HepG2 (cell line): ENCODE data around the gene PIGZ. TPM values are rescaled to one million over a fixed set of nuclear protein-coding genes. Genes with fewer than 3 reads are reported as not detected.

Experiments used
- DMAP1 ChIP-seq: IDR thresholded peaks from 2 replicates; pipeline ENCODE4 v1.6.1; 2016
- FLYWCH1 ChIP-seq: sonication (generic); formaldehyde crosslinking; IDR thresholded peaks from 2 replicates; pipeline ENCODE4 v1.8.1; 2023; ENCODE audit warnings: mild to moderate bottlenecking, missing genetic modification reagents
- HINFP ChIP-seq: sonication (generic); formaldehyde crosslinking; IDR thresholded peaks from 2 replicates; pipeline ENCODE4 v1.4.0; 2020; ENCODE audit warnings: low read depth, mild to moderate bottlenecking, missing genetic modification reagents
- HNRNPLL ChIP-seq: fragments of 200-400 bp; formaldehyde crosslinking; IDR thresholded peaks from 2 replicates; pipeline ENCODE4 v1.6.1; 2017; ENCODE audit warnings: mild to moderate bottlenecking, low read depth, low read length; ENCODE audit not compliant: poor library complexity, severe bottlenecking
- IRX3 ChIP-seq: sonication (generic); formaldehyde crosslinking; IDR thresholded peaks from 2 replicates; pipeline ENCODE4 v1.8.1; 2023; ENCODE audit warnings: mild to moderate bottlenecking, low read depth, missing genetic modification reagents, borderline replicate concordance
- MIXL1 ChIP-seq: IDR thresholded peaks from 2 replicates; pipeline ENCODE4 v1.6.1; 2016
- NCOA2 ChIP-seq: sonication (generic); formaldehyde crosslinking; IDR thresholded peaks from 2 replicates; pipeline ENCODE4 v1.8.0; 2022; ENCODE audit warnings: inconsistent platforms
- ZEB1 ChIP-seq: IDR thresholded peaks from 2 replicates; pipeline ENCODE4 v1.6.1; 2012; ENCODE audit warnings: mild to moderate bottlenecking, low read depth, inconsistent platforms; ENCODE audit not compliant: insufficient replicate concordance
- ZNF142 ChIP-seq: sonication (generic); formaldehyde crosslinking; IDR thresholded peaks from 2 replicates; pipeline ENCODE4 v1.4.0; 2020; ENCODE audit warnings: missing genetic modification reagents
- ZNF224 ChIP-seq: sonication (generic); formaldehyde crosslinking; IDR thresholded peaks from 2 replicates; pipeline ENCODE4 v1.5.0; 2020; ENCODE audit warnings: mild to moderate bottlenecking, missing genetic modification reagents
- ZNF230 ChIP-seq: sonication (generic); formaldehyde crosslinking; IDR thresholded peaks from 2 replicates; pipeline ENCODE4 v1.4.0; 2020; ENCODE audit warnings: mild to moderate bottlenecking, missing genetic modification reagents
- ZNF746 ChIP-seq: sonication (generic); formaldehyde crosslinking; IDR thresholded peaks from 2 replicates; pipeline ENCODE4 v1.8.0; 2022; ENCODE audit warnings: mild to moderate bottlenecking, missing genetic modification reagents
- ZNF761 ChIP-seq: sonication (generic); formaldehyde crosslinking; conservative IDR thresholded peaks from 2 replicates; pipeline ENCODE4 v1.4.0; 2020; ENCODE audit warnings: mild to moderate bottlenecking, missing genetic modification reagents
- ZNF788 ChIP-seq: sonication (generic); formaldehyde crosslinking; IDR thresholded peaks from 2 replicates; pipeline ENCODE4 v1.5.0; 2020; ENCODE audit warnings: mild to moderate bottlenecking, missing genetic modification reagents, borderline replicate concordance
- ZSCAN22 ChIP-seq: sonication (generic); formaldehyde crosslinking; IDR thresholded peaks from 2 replicates; pipeline ENCODE4 v1.4.0; 2020; ENCODE audit warnings: mild to moderate bottlenecking, missing genetic modification reagents
- polyA plus RNA-seq, 8 experiments: library from polyadenylated mRNA; depleted of rRNA in 3 of 8; stranded (reverse) in 7 of 8; unstranded in 1 of 8; fragments of >200 nt; fragmentation: Illumina TruSeq in 4 of 8; extraction: Trizol in 4 of 8; gene quantifications; 2 replicates each; pipeline versions ENCODE4 v1.2.1 to v1.2.3, GENCODE V29; 2011 to 2016; ENCODE audit warnings: low read depth in 4 of 8, missing spikeins in 1 of 8, mixed read lengths in 1 of 8; ENCODE audit not compliant: insufficient read depth in 1 of 8
- total RNA-seq, 5 experiments: library from RNA; depleted of rRNA; stranded (reverse); fragments of >200 nt; fragmentation: Illumina TruSeq; extraction: Trizol; gene quantifications; 2 replicates each; pipeline ENCODE4 v1.2.3, GENCODE V29; 2016; ENCODE audit warnings: low read depth in 1 of 5
- TF ChIP-seq, protein P1 (sequence below): sonication (generic); formaldehyde crosslinking; IDR thresholded peaks from 2 replicates; pipeline ENCODE4 v1.4.0; 2020; ENCODE audit warnings: mild to moderate bottlenecking, missing genetic modification reagents
- TF ChIP-seq, protein P2 (sequence below): sonication (generic); formaldehyde crosslinking; IDR thresholded peaks from 2 replicates; pipeline ENCODE4 v1.4.0; 2020; ENCODE audit warnings: missing genetic modification reagents
- TF ChIP-seq, protein P3 (sequence below): sonication (generic); formaldehyde crosslinking; IDR thresholded peaks from 2 replicates; pipeline ENCODE4 v1.8.0; 2023; ENCODE audit warnings: mild to moderate bottlenecking, missing genetic modification reagents

Gene PIGZ
- total and polyA plus RNA-seq, 2 of the 13 experiments (the other 11 are each of a cell fraction or from before 2014, with no cell fraction given), result 4.7 to 60.5 TPM

GRCh38 chr3:196962108-196962929 is 6.3 kb downstream of the PIGZ start (continued):
- TF ChIP-seq ZNF142 (CRISPR knock-in tag) (0 out of 2 replicates have a peak, but pooled peaks have one; percentile 13), ZNF746 (CRISPR knock-in tag) (peak; percentile 42; the same call in 1 of the 2 replicates), HINFP (CRISPR knock-in tag) (peak; percentile 54; the same call in 1 of the 2 replicates), DMAP1 (peak; percentile 72; the same call in 1 of the 2 replicates), ZNF761 (0 out of 2 replicates have a peak, but pooled peaks have one; percentile 14), ZNF224 (CRISPR knock-in tag) (no peak), NCOA2 (peak; percentile 77), ZEB1 (peak; percentile 68), ZNF788 (CRISPR knock-in tag) (0 out of 2 replicates have a peak, but pooled peaks have one; percentile 26), ZNF230 (CRISPR knock-in tag) (peak; percentile 67; the same call in 1 of the 2 replicates), ZSCAN22 (CRISPR knock-in tag) (no peak), HNRNPLL (no peak), FLYWCH1 (CRISPR knock-in tag) (no peak), MIXL1 (CRISPR knock-in tag) (peak; percentile 96), IRX3 (CRISPR knock-in tag) (no peak)
- TF ChIP-seq, protein P1, sequence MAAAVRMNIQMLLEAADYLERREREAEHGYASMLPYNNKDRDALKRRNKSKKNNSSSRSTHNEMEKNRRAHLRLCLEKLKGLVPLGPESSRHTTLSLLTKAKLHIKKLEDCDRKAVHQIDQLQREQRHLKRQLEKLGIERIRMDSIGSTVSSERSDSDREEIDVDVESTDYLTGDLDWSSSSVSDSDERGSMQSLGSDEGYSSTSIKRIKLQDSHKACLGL, result no peak
- TF ChIP-seq, protein P2, sequence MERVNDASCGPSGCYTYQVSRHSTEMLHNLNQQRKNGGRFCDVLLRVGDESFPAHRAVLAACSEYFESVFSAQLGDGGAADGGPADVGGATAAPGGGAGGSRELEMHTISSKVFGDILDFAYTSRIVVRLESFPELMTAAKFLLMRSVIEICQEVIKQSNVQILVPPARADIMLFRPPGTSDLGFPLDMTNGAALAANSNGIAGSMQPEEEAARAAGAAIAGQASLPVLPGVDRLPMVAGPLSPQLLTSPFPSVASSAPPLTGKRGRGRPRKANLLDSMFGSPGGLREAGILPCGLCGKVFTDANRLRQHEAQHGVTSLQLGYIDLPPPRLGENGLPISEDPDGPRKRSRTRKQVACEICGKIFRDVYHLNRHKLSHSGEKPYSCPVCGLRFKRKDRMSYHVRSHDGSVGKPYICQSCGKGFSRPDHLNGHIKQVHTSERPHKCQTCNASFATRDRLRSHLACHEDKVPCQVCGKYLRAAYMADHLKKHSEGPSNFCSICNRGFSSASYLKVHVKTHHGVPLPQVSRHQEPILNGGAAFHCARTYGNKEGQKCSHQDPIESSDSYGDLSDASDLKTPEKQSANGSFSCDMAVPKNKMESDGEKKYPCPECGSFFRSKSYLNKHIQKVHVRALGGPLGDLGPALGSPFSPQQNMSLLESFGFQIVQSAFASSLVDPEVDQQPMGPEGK (CRISPR knock-in tag), result peak; percentile 69
- TF ChIP-seq, protein P3, sequence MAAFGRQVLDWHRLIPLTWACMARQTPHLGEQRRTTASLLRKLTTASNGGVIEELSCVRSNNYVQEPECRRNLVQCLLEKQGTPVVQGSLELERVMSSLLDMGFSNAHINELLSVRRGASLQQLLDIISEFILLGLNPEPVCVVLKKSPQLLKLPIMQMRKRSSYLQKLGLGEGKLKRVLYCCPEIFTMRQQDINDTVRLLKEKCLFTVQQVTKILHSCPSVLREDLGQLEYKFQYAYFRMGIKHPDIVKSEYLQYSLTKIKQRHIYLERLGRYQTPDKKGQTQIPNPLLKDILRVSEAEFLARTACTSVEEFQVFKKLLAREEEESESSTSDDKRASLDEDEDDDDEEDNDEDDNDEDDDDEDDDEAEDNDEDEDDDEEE, result no peak
